SKM-1 (cell line): ENCODE results near the gene NUDT6.
A peak's percentile ranks its signal among the peaks of the same experiment; 100 is the strongest.
"Not testable (repeated sequence)": the region's sequence is repeated elsewhere in the genome, so short reads cannot be mapped to it uniquely, and the experiment has no call there.

ENCODE experiments used
- DNase-seq: peaks from one replicate; lab custom pipeline; 2025; ENCODE audit not compliant: unreplicated experiment; lab: John Stamatoyannopoulos, UW

NUDT6 gene

GRCh38 chr4:122921971-122922876 lies at the start of gene NUDT6:
NUDT6 (minus strand) TSS chr4:122922597; CDS start chr4:122922572, 25 bp downstream.
- DNase-seq, result peak; percentile 27

GRCh38 chr4:122968227-122968812 lies 45.9 kb upstream of the NUDT6 start:
- DNase-seq, result no peak

GRCh38 chr4:122967231-122967630 lies 44.8 kb upstream of the NUDT6 start:
- no peak for DNase-seq

GRCh38 chr4:122966201-122966600 lies 43.8 kb upstream of the NUDT6 start:
- DNase-seq, result no peak

GRCh38 chr4:122963216-122963615 lies 40.8 kb upstream of the NUDT6 start:
- peak; percentile 14 for DNase-seq

GRCh38 chr4:122960611-122961000 lies 38.2 kb upstream of the NUDT6 start:
- DNase-seq, result no peak

GRCh38 chr4:122959981-122960610 lies 37.7 kb upstream of the NUDT6 start:
- no peak for DNase-seq

- DNase-seq, result no peak
Measured at GRCh38 chr4:122959441-122959840, 37.0 kb upstream of the NUDT6 start.

- no peak for DNase-seq
Measured at GRCh38 chr4:122958505-122958904, 36.1 kb upstream of the NUDT6 start.

- no peak for DNase-seq
Measured at GRCh38 chr4:122953924-122954323, 31.5 kb upstream of the NUDT6 start.

GRCh38 chr4:122952028-122952427 lies 29.6 kb upstream of the NUDT6 start:
- no peak for DNase-seq

GRCh38 chr4:122948671-122949070 lies 26.3 kb upstream of the NUDT6 start:
- DNase-seq, result no peak

- no peak for DNase-seq
Measured at GRCh38 chr4:122946142-122946541, 23.7 kb upstream of the NUDT6 start.

- not testable (repeated sequence) for DNase-seq
Measured at GRCh38 chr4:122945136-122945535, 22.7 kb upstream of the NUDT6 start.

- DNase-seq, result no peak
Measured at GRCh38 chr4:122932763-122933162, 10.4 kb upstream of the NUDT6 start.

- no peak for DNase-seq
Measured at GRCh38 chr4:122930862-122931261, 8.5 kb upstream of the NUDT6 start.

- DNase-seq, result no peak
Measured at GRCh38 chr4:122928930-122929329, 6.5 kb upstream of the NUDT6 start.

GRCh38 chr4:122922877-122923511 lies 597 bp upstream of the NUDT6 start:
- peak; percentile 61 for DNase-seq

GRCh38 chr4:122921300-122921699 lies 1.1 kb downstream of the NUDT6 start:
- no peak for DNase-seq

GRCh38 chr4:122920473-122920872 lies 1.9 kb downstream of the NUDT6 start:
- no peak for DNase-seq

GRCh38 chr4:122917731-122918130 lies 4.7 kb downstream of the NUDT6 start:
- no peak for DNase-seq
